Naive thymus-derived CD4-positive, alpha-beta T cell (primary cell): ENCODE data around the gene SLC51B. TPM values are rescaled to one million over a fixed set of nuclear protein-coding genes. Genes with fewer than 3 reads are reported as not detected.

ENCODE experiments used
- ATAC-seq: fragments of 150-1000 bp; cut with Tn5 transposase; 2 replicates; pipeline ENCODE4 v1.10.0; 2021; ENCODE audit warnings: mild to moderate bottlenecking, moderate library complexity
- CTCF ChIA-PET: fragments of 350-600 bp; sonication (Branson Sonifier 250); formaldehyde crosslinking; loops from one replicate; lab custom pipeline; 2021; ENCODE audit warnings: antibody characterized with exemption; lab: Charles Lee
- POLR2A ChIA-PET: fragments of 350-600 bp; sonication (Branson Sonifier 250); formaldehyde crosslinking; loops from one replicate; lab custom pipeline; 2021; ENCODE audit warnings: antibody characterized with exemption, inconsistent platforms; lab: Charles Lee
- DNase-seq, 9 donors: peaks; one replicate each; pipeline versions ENCODE4 v3.0.0 to v3.0.0-alpha.2; 2020 to 2022; ENCODE audit warnings: mixed read lengths in 1 of 9
- H3K27ac ChIP-seq: one replicate; pipeline ENCODE4 v1.7.0; 2013; ENCODE audit warnings: mild to moderate bottlenecking, low read depth, low read length, moderate library complexity
- H3K27me3 ChIP-seq, 2 donors: one replicate each; pipeline ENCODE4 v1.7.0; 2013; ENCODE audit warnings: low read length in 2 of 2, mild to moderate bottlenecking in 2 of 2, moderate library complexity in 2 of 2; ENCODE audit not compliant: control insufficient read depth in 2 of 2, insufficient read depth in 2 of 2
- H3K36me3 ChIP-seq, 3 experiments: 1 replicate in 2 of 3; 2 replicates in 1 of 3; pipeline ENCODE4 v1.7.0; 2013; ENCODE audit warnings: low read length in 3 of 3, mild to moderate bottlenecking in 3 of 3, moderate library complexity in 1 of 3; ENCODE audit not compliant: insufficient read depth in 3 of 3, control insufficient read depth in 2 of 3
- H3K4me1 ChIP-seq, 2 donors: one replicate each; pipeline ENCODE4 v1.7.0; 2013; ENCODE audit warnings: low read length in 2 of 2, mild to moderate bottlenecking in 2 of 2, moderate library complexity in 1 of 2; ENCODE audit not compliant: control insufficient read depth in 2 of 2, insufficient read depth in 2 of 2
- H3K4me3 ChIP-seq: 2 replicates; pipeline ENCODE4 v1.7.0; 2013; ENCODE audit warnings: mild to moderate bottlenecking, low read length
- H3K9me3 ChIP-seq, 3 experiments: 1 replicate in 2 of 3; 2 replicates in 1 of 3; pipeline ENCODE4 v1.7.0; 2013; ENCODE audit warnings: low read length in 3 of 3; ENCODE audit not compliant: control insufficient read depth in 2 of 3
- H3K27ac Mint-ChIP-seq, 9 donors: one replicate each; pipeline ENCODE4 v1.8.0; 2020 to 2022; ENCODE audit warnings: mixed read lengths in 9 of 9, mild to moderate bottlenecking in 8 of 9, moderate library complexity in 5 of 9, inconsistent platforms in 2 of 9
- H3K27me3 Mint-ChIP-seq, 5 donors: one replicate each; pipeline ENCODE4 v1.8.0; 2021 to 2022; ENCODE audit warnings: mixed read lengths in 5 of 5, mild to moderate bottlenecking in 1 of 5
- H3K36me3 Mint-ChIP-seq, 5 donors: one replicate each; pipeline ENCODE4 v1.8.0; 2020 to 2022; ENCODE audit warnings: mixed read lengths in 5 of 5, mild to moderate bottlenecking in 3 of 5, inconsistent platforms in 1 of 5
- H3K4me1 Mint-ChIP-seq, 7 donors: one replicate each; pipeline ENCODE4 v1.8.0; 2020 to 2022; ENCODE audit warnings: mixed read lengths in 7 of 7, mild to moderate bottlenecking in 3 of 7, inconsistent platforms in 1 of 7
- H3K4me3 Mint-ChIP-seq, 10 donors: one replicate each; pipeline ENCODE4 v1.8.0; 2020 to 2022; ENCODE audit warnings: mild to moderate bottlenecking in 10 of 10, mixed read lengths in 10 of 10, moderate library complexity in 6 of 10, inconsistent platforms in 2 of 10
- H3K9me3 Mint-ChIP-seq, 11 donors: one replicate each; pipeline ENCODE4 v1.8.0; 2020 to 2022; ENCODE audit warnings: mixed read lengths in 11 of 11, mild to moderate bottlenecking in 4 of 11, inconsistent platforms in 1 of 11, moderate library complexity in 1 of 11
- intact Hi-C, 2 donors: fragments of 100-400 bp; cut with micrococcal nuclease; formaldehyde crosslinking; loops; one replicate each; pipeline ENCODE4 v1.15.1; 2023
- polyA plus RNA-seq, 2 donors: library from polyadenylated mRNA; unstranded; fragments of 300-500 nt; fragmentation: Illumina TruSeq; gene quantifications; one replicate each; pipeline ENCODE4 v1.2.3, GENCODE V29; 2021
- total RNA-seq, 6 experiments: library from RNA in 5 of 6; stranded (reverse) in 5 of 6; gene quantifications; 1 replicate in 5 of 6; 2 replicates in 1 of 6; pipeline ENCODE4 v1.2.3 and lab custom pipeline; 2021 to 2026

Gene SLC51B
- total and polyA plus RNA-seq, 7 experiments from 2014 or later: not detected

DNA sequence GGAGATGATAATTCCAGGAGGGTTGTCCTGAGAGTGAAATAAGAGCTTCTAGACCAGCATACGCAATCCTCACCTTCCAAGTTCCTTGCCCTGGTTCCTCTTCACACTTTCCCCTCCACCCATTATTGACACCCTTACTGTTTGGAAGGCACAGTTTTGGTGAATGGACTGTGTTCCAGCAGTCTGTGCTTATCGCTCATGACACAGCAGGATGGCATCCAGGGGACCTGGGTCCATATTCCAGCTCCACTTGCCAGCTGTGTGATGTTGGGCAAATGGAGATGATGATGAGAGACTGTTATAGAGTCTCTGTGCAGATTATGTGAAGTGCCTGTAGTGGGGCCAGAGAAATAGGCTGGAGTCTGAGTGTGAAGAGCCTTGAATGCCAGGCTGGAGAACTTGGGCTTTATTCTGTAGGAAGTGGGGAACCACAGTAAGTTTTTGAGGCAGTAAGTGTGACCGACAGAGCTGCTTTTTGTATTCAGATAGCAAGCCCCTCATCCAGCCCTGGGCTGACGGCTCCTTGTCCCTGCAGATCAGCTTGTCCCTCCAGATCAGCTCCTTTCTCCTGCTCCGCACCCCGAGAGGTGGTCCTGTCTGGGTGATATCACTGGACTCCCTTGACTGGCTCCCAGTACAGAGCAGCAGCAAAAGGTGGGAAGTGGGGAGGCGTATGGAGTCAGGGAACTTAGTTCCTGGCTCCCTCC lies 39.5 kb downstream of the SLC51B start:
- H3K4me3 ChIP-seq: no peak overlapping the region
- no peaks in the 10 kb centered on the region for H3K36me3 ChIP-seq
- Mint-ChIP-seq H3K4me1 (peaks cover 9 to 17% (median 15%) of the 10 kb centered on the region in 7 donors), H3K27ac (no peak overlapping the region), H3K36me3 (no peaks in the 10 kb centered on the region), H3K4me3 (no peak overlapping the region), H3K27me3 (peaks cover 0 to 27% (median 15%) of the 10 kb centered on the region in 5 donors), H3K9me3 (no peaks in the 10 kb centered on the region)
- CTCF ChIA-PET: no interaction called here
- DNase-seq: no peak
- no peak overlapping the region for H3K27ac ChIP-seq
- no peak for ATAC-seq
- H3K27me3 ChIP-seq: no peaks in the 10 kb centered on the region
- no peaks in the 10 kb centered on the region for H3K9me3 ChIP-seq
- POLR2A ChIA-PET: interaction anchor here (0.6 kb wide), 1 partner anchor 427 kb away, joined by 3 read pairs; no protein-coding TSS in a partner anchor
- peaks cover 0 to 11% of the 10 kb centered on the region in 2 donors for H3K4me1 ChIP-seq
- intact Hi-C loops: no loop called here

DNA sequence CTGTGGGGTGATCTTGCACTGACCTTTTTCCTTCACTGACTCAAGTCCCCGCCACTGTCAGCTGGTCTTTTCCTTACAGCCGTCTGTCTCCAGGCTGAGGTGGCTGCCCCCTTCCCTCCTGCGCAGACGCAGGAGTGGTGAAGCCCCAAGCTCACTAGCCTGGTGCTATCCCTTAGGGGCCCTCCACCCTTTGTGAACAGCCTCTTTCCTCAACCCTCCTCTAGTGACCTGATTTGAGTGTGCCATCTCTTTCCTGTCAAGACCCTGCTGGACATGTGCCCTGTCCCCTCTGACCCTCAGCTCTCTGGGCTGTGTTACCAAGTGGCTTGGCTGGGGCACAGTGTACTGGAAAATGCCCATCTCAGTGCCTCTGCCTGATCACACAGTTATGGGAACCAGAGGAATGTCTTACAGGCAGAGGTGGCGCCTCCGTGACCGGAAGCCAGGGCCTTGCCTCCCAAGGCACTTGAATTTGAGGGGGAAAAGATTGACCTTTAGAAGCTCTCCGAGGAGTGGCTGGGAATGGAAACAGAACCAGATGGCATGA lies 40.1 kb downstream of the SLC51B start:
- Mint-ChIP-seq H3K36me3 (no peaks in the 10 kb centered on the region), H3K4me1 (peaks cover 9 to 17% (median 15%) of the 10 kb centered on the region in 7 donors)

DNA sequence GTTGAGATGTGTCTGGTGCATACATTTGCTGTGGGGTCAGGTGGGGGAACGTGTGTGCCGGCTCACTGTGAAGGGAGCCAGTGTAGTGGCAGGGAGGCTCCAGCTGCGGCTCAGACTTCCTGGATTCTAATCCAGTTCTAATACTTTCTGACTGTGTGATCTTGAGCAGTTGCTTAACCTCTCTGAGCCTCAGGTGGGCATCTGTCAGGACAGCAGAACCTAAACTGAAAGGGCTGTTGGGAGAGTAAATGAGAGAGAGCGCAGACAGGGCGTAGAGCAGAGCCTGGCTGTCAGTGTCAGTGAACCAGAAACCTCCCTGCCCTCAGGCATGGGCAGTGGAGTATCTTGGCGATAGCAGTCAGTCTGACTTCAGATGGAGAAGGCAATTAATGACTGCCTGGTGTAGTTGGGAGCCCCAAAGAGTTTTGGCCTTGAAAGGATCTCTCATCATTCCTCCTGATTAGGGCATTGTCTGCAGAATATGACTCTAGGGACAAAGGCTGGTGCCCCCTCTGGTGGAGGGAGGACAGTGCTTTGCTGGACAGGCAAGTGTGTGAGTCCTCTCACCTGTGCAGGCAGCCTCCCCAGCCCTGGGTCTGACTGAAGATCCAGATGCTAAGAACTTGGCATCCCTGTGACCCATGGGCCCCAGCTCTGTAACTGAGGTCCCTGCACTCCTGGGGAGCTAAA lies 40.9 kb downstream of the SLC51B start:
- Mint-ChIP-seq H3K27ac (no peak overlapping the region), H3K27me3 (peaks cover 0 to 23% (median 15%) of the 10 kb centered on the region in 5 donors), H3K9me3 (no peaks in the 10 kb centered on the region), H3K36me3 (no peaks in the 10 kb centered on the region), H3K4me1 (peaks cover 9 to 17% (median 15%) of the 10 kb centered on the region in 7 donors), H3K4me3 (no peak overlapping the region)
- Histone ChIP-seq H3K27ac (no peak overlapping the region), H3K4me3 (no peak overlapping the region), H3K9me3 (no peaks in the 10 kb centered on the region), H3K36me3 (no peaks in the 10 kb centered on the region), H3K4me1 (peaks cover 0 to 11% of the 10 kb centered on the region in 2 donors), H3K27me3 (no peaks in the 10 kb centered on the region)
- ChIA-PET CTCF (interaction anchor here (0.7 kb wide), 1 partner anchor 8 kb away, joined by 3 read pairs; no protein-coding TSS in a partner anchor), POLR2A (no interaction called here)
- DNase-seq: no peak
- intact Hi-C loops: no loop called here
- ATAC-seq: no peak

More for the DNA sequence above, 40.1 kb downstream of the SLC51B start:
- Mint-ChIP-seq H3K9me3 (no peaks in the 10 kb centered on the region), H3K27ac (no peak overlapping the region), H3K4me3 (no peak overlapping the region), H3K27me3 (peaks cover 0 to 23% (median 15%) of the 10 kb centered on the region in 5 donors)
- Histone ChIP-seq H3K4me3 (no peak overlapping the region), H3K9me3 (no peaks in the 10 kb centered on the region), H3K27me3 (no peaks in the 10 kb centered on the region), H3K36me3 (no peaks in the 10 kb centered on the region), H3K27ac (no peak overlapping the region), H3K4me1 (peaks cover 0 to 11% of the 10 kb centered on the region in 2 donors)
- POLR2A ChIA-PET: interaction anchor here (0.6 kb wide), 1 partner anchor 426 kb away, joined by 3 read pairs; no protein-coding TSS in a partner anchor
- no peak for DNase-seq
- intact Hi-C loops: no loop called here
- ATAC-seq: no peak
- CTCF ChIA-PET: no interaction called here

DNA sequence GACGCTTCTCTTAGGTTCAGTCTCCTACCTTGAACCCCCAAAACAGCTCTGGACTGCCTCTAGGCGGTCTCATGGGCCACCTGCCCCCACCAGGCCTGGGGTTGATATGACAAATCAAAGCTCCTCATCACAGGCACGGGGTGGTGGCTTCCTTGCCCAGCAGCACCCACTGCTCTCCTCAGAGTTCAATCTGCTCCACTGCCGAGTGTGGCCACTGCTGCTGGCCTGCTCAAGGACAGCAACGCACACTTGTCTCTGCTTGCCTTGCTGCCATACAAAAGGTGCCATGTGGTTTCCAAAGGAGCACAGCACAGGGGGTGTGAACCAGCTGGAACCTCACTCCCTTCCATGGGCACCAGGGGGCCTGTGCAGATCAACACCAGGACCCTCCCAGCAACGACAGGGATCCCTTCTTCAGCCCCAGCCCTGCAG lies 41.5 kb downstream of the SLC51B start:
- H3K27me3 ChIP-seq: no peaks in the 10 kb centered on the region
- H3K9me3 Mint-ChIP-seq: no peaks in the 10 kb centered on the region
- no peak overlapping the region for H3K27ac ChIP-seq
- H3K36me3 ChIP-seq: no peaks in the 10 kb centered on the region
- H3K27ac Mint-ChIP-seq: peak overlapping the region in 1 of 9 donors; percentile 3
- ChIA-PET POLR2A (no interaction called here), CTCF (interaction anchor here (0.7 kb wide), 1 partner anchor 8 kb away, joined by 3 read pairs; no protein-coding TSS in a partner anchor)
- no peak overlapping the region for H3K4me3 Mint-ChIP-seq
- no peak overlapping the region for H3K4me3 ChIP-seq
- intact Hi-C loops: no loop called here
- DNase-seq (no peak), ATAC-seq (peak; percentile 50)
- H3K4me1 Mint-ChIP-seq: peaks cover 9 to 17% (median 12%) of the 10 kb centered on the region in 7 donors
- H3K27me3 Mint-ChIP-seq: peaks cover 0 to 21% (median 15%) of the 10 kb centered on the region in 5 donors
- peaks cover 0 to 9% of the 10 kb centered on the region in 2 donors for H3K4me1 ChIP-seq
- no peaks in the 10 kb centered on the region for H3K36me3 Mint-ChIP-seq
- no peaks in the 10 kb centered on the region for H3K9me3 ChIP-seq

DNA sequence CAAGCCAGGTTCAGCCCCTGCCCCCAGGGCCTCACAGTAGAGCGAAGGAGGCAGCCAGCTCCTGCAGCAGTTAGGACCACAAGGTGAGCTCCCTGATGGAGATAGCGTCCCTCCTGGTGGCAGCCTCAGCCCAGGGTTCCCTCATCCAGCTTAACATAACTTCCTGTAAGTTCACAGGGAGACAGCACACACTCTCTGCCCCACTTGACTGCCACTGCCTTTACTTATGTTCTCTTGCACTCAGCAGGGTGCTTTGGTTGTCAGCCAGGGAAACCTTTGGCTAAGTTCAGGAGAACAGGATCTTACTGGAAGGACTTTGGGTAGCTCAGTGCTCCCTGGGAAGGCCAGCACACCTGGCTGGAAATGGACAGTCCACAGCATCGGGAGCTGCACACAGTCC lies 42.2 kb downstream of the SLC51B start:
- Mint-ChIP-seq H3K36me3 (no peaks in the 10 kb centered on the region), H3K9me3 (no peaks in the 10 kb centered on the region), H3K4me3 (no peak overlapping the region), H3K27me3 (peaks cover 0 to 19% (median 12%) of the 10 kb centered on the region in 5 donors), H3K4me1 (peaks cover 6 to 13% (median 6%) of the 10 kb centered on the region in 7 donors), H3K27ac (peak overlapping the region in 4 of 9 donors; percentile 5 to 64 (median 32))
- intact Hi-C loops: no loop called here
- ChIA-PET CTCF (interaction anchor here (0.7 kb wide), 1 partner anchor 54 kb away, joined by 3 read pairs; no protein-coding TSS in a partner anchor), POLR2A (no interaction called here)
- Histone ChIP-seq H3K9me3 (no peaks in the 10 kb centered on the region), H3K4me1 (peaks cover 0 to 2% of the 10 kb centered on the region in 2 donors), H3K27ac (no peak overlapping the region), H3K36me3 (no peaks in the 10 kb centered on the region), H3K27me3 (no peaks in the 10 kb centered on the region), H3K4me3 (no peak overlapping the region)
- DNase-seq: no peak
- no peak for ATAC-seq

- POLR2A ChIA-PET: no interaction called here
- no peak overlapping the region for H3K4me3 Mint-ChIP-seq
- ATAC-seq: no peak
These were observed 42.9 kb downstream of the SLC51B start for GRCh38 chr15:65087873-65088642.

More at GRCh38 chr15:65087873-65088642, 42.9 kb downstream of the SLC51B start:
- Histone ChIP-seq H3K27ac (no peak overlapping the region), H3K36me3 (no peaks in the 10 kb centered on the region), H3K27me3 (no peaks in the 10 kb centered on the region), H3K9me3 (no peaks in the 10 kb centered on the region), H3K4me3 (no peak overlapping the region), H3K4me1 (no peaks in the 10 kb centered on the region)
- Mint-ChIP-seq H3K9me3 (no peaks in the 10 kb centered on the region), H3K27me3 (peaks cover 0 to 12% (median 6%) of the 10 kb centered on the region in 5 donors), H3K36me3 (no peaks in the 10 kb centered on the region), H3K4me1 (peaks cover 0 to 7% (median under 1%) of the 10 kb centered on the region in 7 donors), H3K27ac (peak overlapping the region in 1 of 9 donors; percentile 64)
- intact Hi-C loops: no loop called here
- CTCF ChIA-PET: interaction anchor here (0.7 kb wide), 1 partner anchor 55 kb away, joined by 3 read pairs; no protein-coding TSS in a partner anchor
- no peak for DNase-seq
